ENCODE measurements around the gene NELFCD. TPM values are rescaled to one million over a fixed set of nuclear protein-coding genes. Genes with fewer than 3 reads are reported as not detected.

NELFCD gene
- total and polyA plus RNA-seq, 9 of the 15 experiments (the other 6 are each of a cell fraction or from before 2014, with no cell fraction given) = 11.7 to 163 (median 96.5) TPM

- FAIRE-seq (no peak), ATAC-seq (no peak), DNase-seq (ENCODE audit: extremely low read depth in 1 of 4, low spot score in 3 of 4) (no peak)
- no peak overlapping the region for H3K4me3 ChIP-seq
- peaks cover 19% of the 10 kb centered on the region for H3K79me2 ChIP-seq (ENCODE audit: control insufficient read depth, insufficient read depth, low read length)
- 70% methylated on average over 6 of the region's 8 CpGs for WGBS (ENCODE audit: insufficient coverage, low coverage, missing lambda C conversion rate)
- TF ChIP-seq, protein P1, sequence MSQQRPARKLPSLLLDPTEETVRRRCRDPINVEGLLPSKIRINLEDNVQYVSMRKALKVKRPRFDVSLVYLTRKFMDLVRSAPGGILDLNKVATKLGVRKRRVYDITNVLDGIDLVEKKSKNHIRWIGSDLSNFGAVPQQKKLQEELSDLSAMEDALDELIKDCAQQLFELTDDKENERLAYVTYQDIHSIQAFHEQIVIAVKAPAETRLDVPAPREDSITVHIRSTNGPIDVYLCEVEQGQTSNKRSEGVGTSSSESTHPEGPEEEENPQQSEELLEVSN (IDR thresholded peaks at IDR 0.05; ENCODE audit: borderline replicate concordance in 1 of 2, extremely low read depth in 1 of 2, insufficient read depth in 1 of 2, insufficient read length in 1 of 2, low read depth in 1 of 2, low read length in 1 of 2, poor library complexity in 1 of 2, severe bottlenecking in 1 of 2) = peak in 1 of 2 experiments; percentile 10
- TF ChIP-seq L3MBTL2 (IDR thresholded peaks at IDR 0.05) = peak; percentile 4; the same call in 1 of the 2 replicates
- peak; percentile 41; the same call in 1 of the 2 replicates for TF ChIP-seq RAD51 (IDR thresholded peaks at IDR 0.05; ENCODE audit: borderline replicate concordance, low read depth)
- TF ChIP-seq TOE1 (IDR thresholded peaks at IDR 0.05; ENCODE audit: borderline replicate concordance) = 0 out of 2 replicates have a peak, but pooled peaks have one; percentile 20
- no peak for TF ChIP-seq TOE1 (CRISPR knock-in tag; IDR thresholded peaks at IDR 0.05; ENCODE audit: borderline replicate concordance, low read depth)
- TF ChIP-seq HDAC2 (IDR thresholded peaks at IDR 0.05) = 0 out of 2 replicates have a peak, but pooled peaks have one; percentile 15
- peak; percentile 40 for TF ChIP-seq USF1 (CRISPR knock-in tag; IDR thresholded peaks at IDR 0.05)
- no peak for TF ChIP-seq HDAC3 (IDR thresholded peaks at IDR 0.05; ENCODE audit: borderline replicate concordance, partially characterized antibody)
- peak; percentile 58 for TF ChIP-seq BCOR (IDR thresholded peaks at IDR 0.05)
- TF ChIP-seq JUND (IDR thresholded peaks at IDR 0.05; ENCODE audit: borderline replicate concordance, low read depth, low read length) = no peak
- no peak for TF ChIP-seq JUND (tag; IDR thresholded peaks at IDR 0.05; ENCODE audit: borderline replicate concordance, low read depth, low read length)
- no peak for TF ChIP-seq WHSC1 (IDR thresholded peaks at IDR 0.05; ENCODE audit: low read length)
- peaks cover 6% of the 10 kb centered on the region for H3K9me1 ChIP-seq (ENCODE audit: control insufficient read depth, insufficient read depth, low read length)
- peak overlapping the region; percentile 83 for H3K27ac ChIP-seq (ENCODE audit: extremely low read depth, low read depth, low read length)
- H2AFZ ChIP-seq (ENCODE audit: low read depth, low read length) = peak overlapping the region; percentile 84
- BruUV-seq (replicated peaks) = no TSS peak
- peaks cover 4% of the 10 kb centered on the region; the same call in 1 of the 3 replicates for H3K36me3 ChIP-seq (ENCODE audit: control insufficient read depth, insufficient read depth, low read length)
- H4K20me1 ChIP-seq (replicated peaks; ENCODE audit: control insufficient read depth, insufficient read depth, low read length) = no peaks in the 10 kb centered on the region
- intact Hi-C loops (cut with micrococcal nuclease) (no loop called here), in situ Hi-C loops (cut with MboI) (no loop called here)
- H3K27me3 ChIP-seq (ENCODE audit: control insufficient read depth in 2 of 2, insufficient read depth in 2 of 2, low read length in 2 of 2) = no peaks in the 10 kb centered on the region
- ChIA-PET POLR2A (interaction anchor here (0.6 to 4.4 kb wide), 4 partner anchors 13 to 139 kb away, joined by 3 to 15 read pairs (median 4); partner anchors contain the start of gene ATP5F1E), CTCF (ENCODE audit: low intra/inter-chr PET ratio) (no interaction called here)
- H3K4me2 ChIP-seq (ENCODE audit: insufficient read depth, low read length) = peak overlapping the region; percentile 12; the same call in 1 of the 2 replicates
- H3K4me1 ChIP-seq (replicated peaks in 1 of 2; ENCODE audit: control insufficient read depth in 2 of 2, insufficient read depth in 2 of 2, low read length in 2 of 2) = peaks cover 76 to 90% of the 10 kb centered on the region in 2 experiments
- no peaks in the 10 kb centered on the region for H3K9me3 ChIP-seq (replicated peaks; ENCODE audit: control insufficient read depth, insufficient read depth, low read depth, low read length)
- H3K9ac ChIP-seq (ENCODE audit: insufficient read depth in 1 of 2, low read depth in 2 of 2, low read length in 2 of 2) = peak overlapping the region; percentile 53 to 70; a peak in 2 of 4 replicates
Observed at GRCh38 chr20:59010321-59010994, 29.4 kb downstream of the NELFCD start.
